NCI-H128 (cell line): ENCODE data around the gene TNFSF8.
A peak's percentile ranks its signal among the peaks of the same experiment; 100 is the strongest.

Experiments used
- DNase-seq: peaks from one replicate; lab custom pipeline; 2025; ENCODE audit not compliant: unreplicated experiment; lab: John Stamatoyannopoulos, UW

The TNFSF8 gene

DNA sequence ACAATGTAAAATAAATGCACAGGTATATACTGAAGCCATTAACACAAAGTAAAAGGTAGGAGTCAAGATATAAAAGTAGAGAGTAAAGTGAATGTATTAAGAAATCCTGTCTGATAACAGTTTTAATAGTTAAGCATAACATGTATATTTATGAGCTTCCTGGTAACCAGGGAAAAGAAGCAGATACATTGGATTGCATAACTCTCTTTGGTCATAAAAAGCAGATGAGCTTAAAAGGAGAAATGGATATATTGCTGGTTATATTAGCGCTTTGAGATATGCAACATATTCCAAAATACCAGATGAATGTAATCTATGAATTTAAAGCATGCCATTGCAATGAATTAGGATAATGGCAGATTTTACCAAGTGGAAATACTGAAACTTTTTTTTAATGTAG is 6.2 kb upstream of the TNFSF8 start:
- DNase-seq, result no peak

DNA sequence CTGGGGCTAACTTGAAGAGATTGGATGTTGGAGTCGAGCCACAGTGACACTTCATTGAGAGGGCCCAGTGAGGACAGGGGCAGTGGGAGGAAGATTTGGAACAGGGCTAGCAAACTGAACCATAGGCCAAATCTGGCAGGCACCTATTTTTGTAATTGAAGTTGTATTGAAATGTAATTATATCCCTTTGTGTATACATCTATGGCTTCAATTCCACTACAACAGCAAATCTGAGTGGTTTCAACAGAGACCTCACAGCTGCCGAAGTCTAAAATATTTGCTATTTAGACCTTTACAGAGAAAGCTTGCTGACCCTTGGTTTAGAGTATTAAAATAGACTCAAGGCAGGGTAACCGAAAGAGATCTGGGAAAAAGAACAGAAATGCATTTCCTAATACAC is 4.7 kb upstream of the TNFSF8 start:
- DNase-seq, result no peak

DNA sequence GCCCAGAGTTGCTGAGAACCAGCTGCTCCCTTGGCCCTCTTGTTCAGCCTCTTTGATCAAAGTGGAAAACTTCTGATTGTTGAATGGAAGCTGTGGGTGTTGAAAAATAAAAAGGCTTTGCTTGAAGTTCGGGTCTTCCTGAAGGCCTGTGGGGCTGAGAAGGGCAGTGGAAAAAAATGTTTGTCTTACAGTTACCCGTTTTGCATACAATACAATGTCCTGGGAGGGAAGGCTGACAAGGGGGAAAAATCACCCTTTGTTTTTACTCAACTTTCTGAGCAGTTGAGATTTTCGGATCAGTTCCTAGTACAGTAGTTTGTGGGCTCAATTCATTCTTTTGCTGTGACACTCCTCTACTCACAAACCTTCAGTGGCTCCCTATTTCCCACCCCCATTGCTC is 2.1 kb upstream of the TNFSF8 start:
- no peak for DNase-seq

DNA sequence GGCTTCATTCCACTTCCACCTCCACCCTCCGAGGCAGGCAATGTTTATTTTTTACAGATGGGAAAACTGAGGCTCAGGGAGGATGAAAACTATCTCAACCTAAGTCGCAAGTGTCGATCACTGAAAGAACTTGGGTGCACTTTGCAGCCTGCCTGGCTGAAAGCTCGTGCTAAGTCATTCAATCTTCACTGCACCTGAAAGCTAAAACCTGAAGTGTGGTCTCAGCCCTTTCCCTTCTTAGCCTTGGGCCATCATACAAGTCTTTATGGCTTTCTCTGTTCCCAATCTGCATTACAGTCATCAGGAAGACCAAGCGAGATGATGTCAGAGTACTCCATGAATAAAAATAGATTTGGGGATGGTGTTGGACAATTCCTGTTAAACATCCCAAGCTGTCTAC is 1.0 kb upstream of the TNFSF8 start:
- no peak for DNase-seq

DNA sequence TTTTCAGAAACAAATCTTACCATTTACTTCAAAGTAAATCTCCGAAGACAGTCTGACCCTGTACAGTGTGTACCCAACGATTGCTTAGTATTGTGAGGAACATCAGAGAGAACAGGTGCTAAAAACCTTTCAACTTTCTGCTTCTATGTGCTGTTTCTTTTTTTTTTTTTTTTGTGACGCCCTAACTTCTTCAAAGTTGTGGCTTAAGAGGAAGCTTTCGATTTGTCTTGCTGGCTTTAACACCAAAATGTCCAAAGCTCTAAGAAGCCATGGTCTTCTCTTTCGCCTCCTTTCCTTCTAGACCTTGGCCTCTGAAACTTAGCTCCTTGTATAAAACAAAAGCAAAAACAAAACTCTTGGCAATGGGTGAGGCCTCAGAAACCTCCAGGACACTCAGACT is 1.2 kb downstream of the TNFSF8 start:
- DNase-seq, result no peak

DNA sequence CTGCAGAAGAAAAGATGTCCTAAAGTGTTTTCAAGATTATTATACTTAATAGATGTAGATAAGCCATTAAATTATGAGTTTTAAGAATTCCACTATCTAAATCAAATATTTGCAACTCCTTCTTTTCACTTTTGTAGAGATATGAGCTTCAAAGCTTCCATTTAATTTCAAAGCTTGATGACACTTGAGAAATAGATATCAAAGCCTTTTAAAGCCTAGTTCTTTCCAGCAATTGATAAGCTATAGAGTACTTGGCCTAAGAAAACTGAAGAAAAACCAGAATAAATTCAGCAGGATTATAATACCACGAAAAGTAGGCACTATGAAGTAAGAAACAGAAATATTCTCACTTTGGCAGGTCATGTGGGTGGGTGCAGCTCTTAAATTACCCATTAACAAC is 1.7 kb downstream of the TNFSF8 start:
- no peak for DNase-seq

DNA sequence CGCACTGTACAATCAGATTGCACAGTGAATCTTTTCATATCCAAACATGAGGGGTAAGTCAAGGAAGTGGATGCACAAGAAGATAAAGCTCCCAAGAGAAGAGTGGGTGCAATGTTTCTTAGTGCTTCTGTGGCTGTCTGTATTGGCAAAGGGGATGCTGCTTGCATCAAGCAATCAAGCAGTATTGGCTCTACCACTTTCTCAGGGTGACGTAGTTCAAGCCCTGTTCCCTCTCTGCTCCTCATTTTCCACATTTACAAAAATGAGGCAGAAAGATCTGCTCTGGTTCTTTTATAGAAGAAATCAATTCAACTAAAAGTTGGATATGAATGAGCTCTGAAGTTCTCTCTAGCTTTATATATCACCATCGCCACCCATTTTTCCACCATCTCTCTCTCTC is 2.3 kb downstream of the TNFSF8 start:
- DNase-seq, result no peak

DNA sequence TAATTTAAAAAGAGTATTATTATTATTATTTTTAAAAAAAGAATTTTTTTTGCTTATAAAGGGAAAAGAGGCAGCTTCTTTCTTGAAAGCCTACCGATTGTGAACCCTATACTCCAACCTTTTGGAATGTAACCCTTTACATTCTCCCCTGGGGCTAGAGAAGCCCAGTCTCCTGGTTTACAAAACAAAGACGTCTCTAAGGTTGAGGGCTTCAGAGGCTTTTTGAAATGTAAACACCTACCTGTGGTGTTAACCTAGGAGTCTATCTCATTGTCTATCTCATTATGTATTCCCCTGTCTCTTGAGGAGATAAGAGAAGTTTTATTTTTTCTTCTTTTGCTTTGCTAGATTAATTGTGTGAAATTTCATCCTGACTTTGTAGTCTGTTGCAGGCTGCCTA is 4.7 kb downstream of the TNFSF8 start:
- DNase-seq, result no peak

DNA sequence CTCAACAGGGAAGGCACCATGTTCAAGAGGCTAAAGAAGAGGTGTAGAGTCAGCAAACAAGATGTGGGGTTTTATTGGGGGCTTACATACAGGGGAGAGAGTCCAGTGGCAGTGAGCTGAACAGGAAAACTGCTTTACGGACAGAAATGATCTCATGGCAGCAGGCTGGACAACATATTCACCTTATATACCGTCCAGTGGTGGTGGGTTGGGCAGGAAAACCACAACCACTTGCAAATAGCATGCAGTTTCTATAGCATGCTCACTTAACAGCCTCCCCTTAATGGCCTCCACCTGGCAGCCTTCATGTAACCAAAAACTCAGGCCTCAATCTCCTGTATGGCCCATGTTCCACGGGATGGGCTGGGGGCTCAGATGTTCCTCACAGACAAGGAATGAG is 5.4 kb downstream of the TNFSF8 start:
- DNase-seq, result no peak

DNA sequence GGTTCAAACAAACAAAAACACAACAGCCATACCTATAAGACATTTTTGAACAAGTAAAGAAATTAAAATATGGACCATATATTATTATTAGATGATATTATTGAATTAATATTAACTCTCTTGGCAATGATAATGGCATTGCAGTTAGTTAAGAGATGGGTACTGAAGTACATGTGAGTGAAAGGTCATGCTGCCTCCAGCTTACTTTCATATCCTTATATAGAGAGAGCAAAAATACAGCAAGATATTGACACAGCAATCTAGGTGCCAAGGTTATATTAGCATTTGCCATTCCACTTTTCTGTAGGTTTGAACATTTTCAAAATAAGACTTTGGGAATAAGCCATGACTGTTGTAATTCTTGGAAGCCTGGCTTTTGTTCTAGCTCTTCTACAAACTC is 6.1 kb downstream of the TNFSF8 start:
- DNase-seq, result no peak

DNA sequence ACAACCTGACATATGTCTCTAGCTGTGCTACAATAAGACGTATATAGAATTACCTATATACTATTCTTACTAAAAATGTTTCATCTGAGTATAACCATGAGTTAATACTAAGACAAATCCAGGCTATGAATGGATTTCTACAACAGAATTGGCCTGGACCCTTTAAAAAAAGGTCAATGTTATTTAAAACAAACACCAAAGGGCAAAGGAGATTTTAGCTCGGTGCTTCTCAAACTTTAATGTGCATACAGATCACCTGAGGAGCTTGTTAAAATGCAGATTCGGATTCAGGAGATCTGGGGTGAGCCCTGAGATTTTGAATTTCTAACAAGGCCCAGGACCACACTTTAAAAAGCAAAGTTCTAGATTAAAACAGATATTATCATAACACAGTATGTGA is 6.5 kb downstream of the TNFSF8 start:
- no peak for DNase-seq

DNA sequence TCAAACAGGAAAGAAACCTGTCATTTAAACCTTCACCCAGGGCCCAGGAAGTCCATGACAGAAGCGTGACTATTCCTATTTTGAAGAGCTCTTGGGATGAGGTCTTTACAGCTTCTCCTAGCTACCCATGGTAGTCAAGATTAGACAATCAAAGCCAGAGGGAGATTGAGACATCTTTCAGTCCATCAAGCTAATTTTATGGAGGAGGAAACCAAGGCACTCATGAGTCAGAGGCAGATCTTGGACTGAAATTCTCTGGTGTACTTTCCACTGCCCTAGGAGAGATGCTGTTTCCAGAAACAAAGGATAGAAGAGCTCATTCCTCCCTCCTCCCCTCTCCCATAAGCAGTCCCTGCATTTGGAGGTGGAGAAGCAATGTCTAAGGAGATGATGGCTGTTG is 9.2 kb downstream of the TNFSF8 start:
- no peak for DNase-seq

DNA sequence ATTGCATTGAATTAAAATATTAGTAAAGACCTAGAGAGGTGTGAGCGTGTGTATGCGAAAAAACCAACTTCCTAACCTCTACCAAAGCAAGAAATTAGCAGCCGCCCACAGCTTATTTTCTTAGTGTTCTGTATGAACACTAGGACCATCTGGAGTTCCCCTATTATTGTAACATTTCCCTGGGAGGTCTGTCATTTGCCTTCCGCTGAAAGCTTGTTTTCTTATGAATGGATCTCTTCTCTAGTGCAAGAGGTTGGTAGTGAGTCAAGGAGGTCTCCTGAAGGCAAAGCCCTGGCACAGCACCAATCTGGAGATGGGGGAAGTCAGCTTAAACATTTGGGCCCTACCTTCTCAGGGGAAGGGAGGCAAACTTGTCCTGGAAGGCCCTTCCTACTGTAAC is 10.8 kb downstream of the TNFSF8 start:
- no peak for DNase-seq

DNA sequence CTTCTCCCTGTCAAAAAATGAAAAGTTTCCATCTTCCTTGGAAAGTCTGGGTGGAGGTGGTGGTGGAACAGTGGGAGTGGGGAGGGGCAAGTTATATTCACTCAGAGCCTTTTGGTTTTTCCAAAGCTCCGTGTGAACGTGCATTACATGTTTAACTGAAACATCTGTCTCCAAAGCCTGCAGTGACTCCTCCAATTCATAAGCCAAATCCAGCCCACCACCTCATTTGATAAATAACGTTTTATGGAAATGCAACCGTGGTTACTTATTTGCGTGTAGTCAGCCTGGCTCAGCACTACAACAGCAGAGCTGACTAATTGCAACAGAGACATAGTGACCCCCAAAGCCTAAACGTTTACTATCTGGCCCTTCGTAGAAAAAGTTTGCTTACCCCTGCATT is 13.9 kb downstream of the TNFSF8 start:
- DNase-seq, result no peak

DNA sequence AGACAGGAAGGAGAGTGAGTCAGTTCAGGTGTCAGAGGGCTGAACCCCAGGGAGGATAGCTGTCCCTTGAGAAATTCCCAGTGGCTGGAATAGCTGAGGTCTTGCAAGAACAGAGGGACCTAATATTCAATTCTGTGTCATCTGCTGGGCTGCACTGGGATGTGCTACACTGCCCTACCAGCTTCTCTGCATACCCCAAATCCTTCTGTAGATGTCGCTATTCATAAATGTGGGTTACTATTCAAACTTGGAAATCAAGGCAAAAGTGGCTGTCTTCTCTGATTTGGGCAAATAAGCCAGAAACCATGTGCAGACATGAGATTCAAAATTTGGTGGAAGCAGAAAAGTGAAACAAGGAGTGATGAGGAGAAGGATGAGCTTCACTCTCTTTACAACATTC is 16.3 kb downstream of the TNFSF8 start:
- DNase-seq, result no peak

DNA sequence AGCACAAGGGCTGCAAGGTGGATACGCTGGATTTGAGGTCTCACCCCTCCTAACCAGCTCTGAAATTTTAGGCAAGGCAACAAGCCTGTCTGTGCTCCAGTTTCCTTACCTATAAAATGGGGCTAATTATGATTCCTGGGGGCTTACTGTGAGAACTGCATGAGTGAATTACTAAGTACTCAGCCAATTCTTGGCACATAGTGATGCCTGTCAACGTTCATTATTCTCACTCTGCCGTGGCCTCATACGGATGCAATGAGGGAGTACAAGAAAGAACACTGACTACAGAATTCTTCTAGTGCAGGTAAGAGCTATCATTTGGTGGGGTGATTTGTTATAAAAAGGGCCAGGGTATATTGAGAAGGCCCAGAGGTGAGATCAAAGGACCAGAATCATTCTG is 16.7 kb downstream of the TNFSF8 start:
- no peak for DNase-seq

DNA sequence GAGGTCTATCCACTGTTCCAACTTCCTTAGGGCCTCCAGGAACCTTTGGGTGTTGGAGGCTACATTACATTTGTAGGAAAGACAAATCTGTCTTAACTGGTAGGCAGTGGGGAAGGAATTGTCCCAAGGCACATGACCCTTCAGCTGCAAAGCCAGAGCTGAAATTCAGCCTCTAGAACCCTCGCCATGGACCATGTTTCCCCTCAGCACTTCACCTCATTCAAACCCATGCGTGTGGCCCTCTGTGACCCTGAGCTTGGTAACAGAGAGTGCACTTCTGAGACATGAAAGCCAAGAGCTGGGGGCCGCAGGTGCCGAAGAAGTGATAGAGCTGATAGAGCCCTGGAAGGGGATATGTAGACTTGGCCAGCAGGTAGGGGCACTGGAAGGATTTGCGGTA is 17.2 kb downstream of the TNFSF8 start:
- DNase-seq, result no peak

DNA sequence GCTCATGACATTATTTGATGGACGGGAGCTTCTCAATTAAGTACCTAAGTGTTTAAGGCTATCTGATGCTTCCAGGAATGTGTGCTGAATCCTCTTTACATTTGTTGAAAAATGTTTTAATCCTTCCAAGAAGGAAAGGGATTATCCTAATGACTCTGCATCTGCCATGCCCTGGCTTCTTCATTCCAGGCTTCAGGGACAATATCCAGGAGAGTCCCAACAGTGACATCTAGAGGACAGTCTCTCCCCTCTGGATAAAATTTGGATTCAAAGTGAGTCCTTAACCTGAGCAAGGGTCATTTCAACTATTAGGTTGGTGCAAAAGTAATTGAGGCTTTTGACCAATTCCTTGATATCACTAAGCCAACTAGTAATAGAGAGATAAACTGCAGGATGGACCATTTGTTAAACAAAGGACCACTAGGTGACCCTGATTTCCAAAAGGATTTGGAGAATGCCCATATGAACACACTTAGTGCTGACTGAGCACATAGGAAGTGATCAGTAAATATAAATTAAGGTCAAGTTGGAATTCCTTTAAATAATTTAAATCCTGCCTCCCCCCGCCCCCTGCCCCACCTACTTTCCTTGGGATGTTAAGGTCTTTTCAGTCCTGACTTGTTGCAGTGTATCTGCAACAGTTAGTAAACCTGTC is 19.1 kb downstream of the TNFSF8 start:
- peak; percentile 49 for DNase-seq

DNA sequence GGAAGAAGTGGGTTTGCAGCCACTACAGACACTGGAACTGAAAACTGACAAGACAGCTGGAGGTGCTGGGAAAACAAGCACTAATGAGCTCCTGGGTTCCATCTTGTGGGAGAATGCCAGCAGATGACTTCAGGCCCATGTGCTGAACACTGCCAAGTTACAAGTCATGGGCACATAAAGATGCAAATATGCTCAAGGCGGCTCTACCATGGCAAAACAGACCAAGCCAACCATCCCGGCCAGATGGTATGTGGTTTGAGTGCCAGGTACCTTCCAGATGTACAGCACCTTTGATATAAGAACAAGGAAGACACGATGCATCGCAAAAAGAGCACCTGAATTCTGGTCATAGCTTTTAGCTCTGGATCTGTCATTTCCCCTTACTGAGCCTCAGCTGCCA is 19.9 kb downstream of the TNFSF8 start:
- no peak for DNase-seq

DNA sequence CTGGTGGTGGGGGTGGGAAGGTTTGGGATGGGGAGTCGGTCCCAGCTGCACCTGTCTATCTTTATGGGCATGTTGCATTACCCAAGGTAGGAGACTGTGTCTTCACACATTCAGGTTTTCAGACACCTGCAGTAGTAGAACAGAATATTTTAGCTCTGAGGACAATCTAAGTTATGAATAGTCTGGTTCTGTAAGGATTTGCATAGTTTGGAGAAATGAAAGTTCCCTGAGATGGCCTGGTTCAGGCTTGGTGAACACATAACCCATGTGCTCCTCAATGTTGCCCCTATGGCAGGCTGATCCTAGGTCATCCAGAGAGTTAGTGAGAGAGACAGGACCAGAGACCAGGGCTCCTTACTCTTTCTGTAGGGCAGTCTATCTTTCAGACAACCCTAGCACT is 20.7 kb downstream of the TNFSF8 start:
- no peak for DNase-seq

DNA sequence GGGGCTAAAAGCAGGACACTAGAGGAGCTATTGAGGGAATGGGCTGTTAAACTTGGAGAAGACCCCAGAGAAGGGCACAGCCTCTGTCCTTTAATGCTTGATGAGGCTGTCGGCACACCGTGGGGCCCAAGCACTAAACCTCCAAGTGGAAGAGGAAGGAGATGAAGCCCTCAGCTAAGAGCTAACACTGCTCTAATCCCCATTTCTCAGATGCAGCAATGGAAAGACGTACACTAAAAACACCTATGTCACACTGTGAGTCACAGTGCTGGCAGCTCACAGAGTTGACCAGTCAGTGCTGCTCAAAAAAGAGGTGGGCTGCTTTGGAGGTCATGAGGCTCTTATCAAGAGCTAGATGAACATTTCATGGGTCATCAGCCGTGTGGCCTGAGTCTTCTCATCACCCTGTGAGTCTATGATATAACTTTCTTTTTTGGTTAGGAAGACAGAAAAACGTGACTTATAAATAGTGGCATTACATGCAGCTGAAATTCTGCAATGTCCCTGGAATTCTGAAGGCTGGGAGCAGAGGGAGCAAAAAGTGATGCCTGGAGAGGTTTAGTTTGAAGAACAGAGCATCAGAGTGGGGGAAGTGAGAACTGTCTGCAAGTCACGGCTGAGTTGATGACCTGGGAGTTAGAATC is 21.5 kb downstream of the TNFSF8 start:
- DNase-seq, result no peak

DNA sequence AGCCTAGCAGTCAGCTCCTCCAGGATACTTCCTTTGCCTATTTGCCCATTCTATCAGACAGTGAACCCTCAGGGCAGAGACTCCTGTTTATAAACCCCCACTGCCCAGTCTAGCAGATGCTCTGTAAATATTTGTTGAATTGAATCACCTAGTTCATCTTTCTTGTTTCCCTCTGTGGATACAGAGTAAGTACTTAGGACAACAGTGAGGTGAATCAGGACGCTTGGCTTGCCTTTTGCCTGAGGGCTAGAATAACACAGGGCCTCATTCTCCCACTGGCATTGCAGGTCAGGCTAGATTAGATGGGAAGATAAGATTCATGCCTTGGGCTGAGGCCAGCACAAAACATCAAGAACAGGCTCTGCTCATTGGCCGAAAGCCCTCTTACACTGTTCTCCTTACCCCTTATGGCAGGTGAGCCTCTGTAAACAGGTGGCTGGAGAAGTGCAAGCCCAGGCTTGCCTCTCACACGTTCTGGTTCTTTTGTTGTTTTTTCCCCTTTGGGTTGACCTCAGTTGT is 22.2 kb downstream of the TNFSF8 start:
- DNase-seq, result peak; percentile 88
